GM18505 (cell line): ENCODE results near the gene COBLL1.

Experiments
- ATAC-seq: cut with Tn5 transposase; IDR thresholded peaks from one replicate; pipeline ENCODE4 v1.9.1; 2021; ENCODE audit not compliant: unreplicated experiment
- POLR2A ChIP-seq: IDR thresholded peaks from 4 replicates; pipeline ENCODE4 v1.6.1; 2011; ENCODE audit warnings: borderline replicate concordance; ENCODE audit not compliant: insufficient read depth, insufficient read length; ENCODE audit errors: extremely low read depth

Gene COBLL1

DNA sequence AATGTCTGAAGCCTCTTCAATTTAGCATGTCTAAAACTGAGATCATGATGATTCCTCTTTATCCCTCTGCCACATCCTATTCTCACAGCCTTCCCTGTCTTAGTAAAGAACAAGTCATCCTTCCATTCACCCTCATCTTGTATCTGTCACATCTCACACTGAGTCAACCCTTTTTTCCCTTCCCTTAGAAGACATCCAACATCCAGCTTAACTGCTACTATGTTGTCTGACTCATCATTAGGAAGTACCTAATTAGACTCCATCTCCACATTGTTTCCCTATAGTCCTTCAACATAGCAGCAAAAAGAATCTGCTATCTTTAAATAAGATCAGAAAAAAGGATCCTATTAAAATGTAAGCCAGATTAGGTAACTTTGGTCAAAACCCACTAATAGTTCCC is 135.1 kb downstream of the COBLL1 start:
- ATAC-seq, result no peak
- no peak for TF ChIP-seq POLR2A

DNA sequence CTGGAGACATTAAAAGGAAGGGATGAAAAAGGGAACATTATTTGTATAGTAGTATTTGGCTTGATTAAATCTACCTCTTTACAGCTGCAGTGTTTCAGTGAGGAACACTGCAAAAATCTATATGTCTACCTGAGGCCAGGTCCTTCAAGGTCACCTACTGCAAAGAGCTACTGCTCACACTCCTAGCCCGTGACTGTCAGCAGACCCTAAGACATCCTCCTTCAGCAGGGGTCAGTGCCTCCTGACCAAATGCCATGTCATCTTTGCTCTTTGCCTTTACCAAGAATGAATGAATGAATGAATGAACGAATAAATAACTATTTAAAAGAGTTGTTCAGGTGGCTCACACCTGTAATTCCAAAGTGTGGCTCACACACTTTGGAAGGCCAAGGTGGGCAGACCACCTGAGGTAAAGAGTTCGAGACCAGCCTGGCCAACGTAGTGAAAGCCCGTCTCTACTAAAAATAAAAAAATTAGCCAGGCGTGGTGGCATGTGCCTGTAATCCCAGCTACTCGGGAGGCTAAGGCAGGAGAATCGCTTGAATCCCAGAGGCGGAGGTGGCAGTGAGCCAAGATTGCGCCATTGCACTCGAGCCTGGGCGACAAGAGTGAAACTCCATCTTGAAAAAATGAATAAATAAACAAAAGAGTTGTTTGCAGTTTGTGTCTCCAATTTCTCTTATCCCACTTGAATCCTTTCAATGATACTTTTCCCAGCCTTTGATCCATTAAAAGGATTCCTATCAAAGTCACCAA is 136.0 kb downstream of the COBLL1 start:
- no peak for ATAC-seq

DNA sequence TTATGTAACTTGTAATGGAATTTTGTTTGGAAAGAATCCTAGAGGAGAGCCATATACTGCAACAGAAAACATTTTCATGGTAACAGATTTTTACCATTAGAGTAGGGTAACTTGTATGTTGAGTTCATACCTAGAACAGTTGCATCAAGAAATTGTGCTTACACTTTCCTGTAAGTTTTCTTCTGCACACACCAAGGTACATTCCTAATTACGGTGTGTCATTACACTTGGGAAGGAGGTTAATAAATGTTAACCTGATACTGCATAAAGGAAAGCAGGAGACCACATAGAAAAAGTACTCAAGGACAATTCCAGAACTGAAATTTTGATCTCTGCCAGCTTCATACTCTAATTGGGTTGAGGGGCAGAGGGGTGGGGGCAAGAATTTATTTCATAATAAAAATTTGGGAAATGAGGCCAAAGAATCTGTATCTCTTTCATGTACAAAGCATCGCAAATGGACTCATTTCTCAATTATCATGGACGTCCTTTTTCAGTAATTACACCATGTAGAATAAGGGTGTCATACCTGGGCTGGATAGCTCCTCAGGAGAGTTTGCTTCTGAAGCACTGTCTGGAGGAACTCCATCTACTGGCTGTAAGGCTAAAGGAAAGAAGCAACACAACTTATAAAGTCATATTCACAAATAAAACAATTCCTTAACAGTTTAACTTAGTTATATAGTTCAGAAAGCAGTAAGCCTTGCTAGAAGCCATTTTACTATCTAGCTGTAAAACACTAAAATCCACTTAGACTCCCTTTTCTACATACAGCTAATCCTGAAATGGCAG is 137.5 kb downstream of the COBLL1 start:
- no peak for ATAC-seq
- no peak for TF ChIP-seq POLR2A

More for the DNA sequence above, 136.0 kb downstream of the COBLL1 start:
- TF ChIP-seq POLR2A, result no peak

DNA sequence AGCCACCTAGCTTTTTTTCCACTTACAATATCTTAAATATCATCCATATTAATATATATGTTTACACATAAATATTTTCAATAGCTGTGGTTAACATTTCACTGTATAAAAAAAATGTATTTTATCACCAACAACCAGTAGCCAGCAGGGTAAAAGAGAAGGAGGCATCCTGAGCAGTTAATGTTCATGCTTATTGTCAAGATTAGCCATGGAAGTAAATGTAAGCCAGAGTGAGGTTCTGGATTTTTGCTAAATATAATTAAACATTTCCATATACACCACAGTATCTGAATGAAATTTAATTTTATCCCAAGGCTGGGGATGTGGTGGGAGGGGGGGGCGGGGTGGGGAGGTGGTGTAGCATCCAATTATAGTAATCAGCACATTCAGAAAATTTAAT is 140.1 kb downstream of the COBLL1 start:
- no peak for ATAC-seq
- no peak for TF ChIP-seq POLR2A

DNA sequence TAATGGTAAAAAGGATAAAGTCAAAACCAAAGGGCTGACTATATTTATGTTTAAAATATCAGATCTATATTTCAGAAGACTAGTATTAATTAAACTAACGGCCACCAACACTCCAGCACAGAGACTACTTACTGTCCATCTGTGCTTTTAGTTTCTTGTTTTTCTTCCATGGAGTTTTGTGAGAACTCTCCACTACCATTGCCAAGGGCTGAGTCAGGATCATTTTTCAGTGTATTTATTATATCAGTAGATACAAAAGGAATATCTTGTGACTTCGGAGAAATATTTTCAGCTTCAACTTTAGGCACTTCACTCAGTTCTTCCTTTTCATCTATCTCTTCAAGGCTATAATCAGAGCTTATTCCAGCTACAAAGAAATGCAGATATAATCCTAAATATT is 141.2 kb downstream of the COBLL1 start:
- no peak for TF ChIP-seq POLR2A
- no peak for ATAC-seq

DNA sequence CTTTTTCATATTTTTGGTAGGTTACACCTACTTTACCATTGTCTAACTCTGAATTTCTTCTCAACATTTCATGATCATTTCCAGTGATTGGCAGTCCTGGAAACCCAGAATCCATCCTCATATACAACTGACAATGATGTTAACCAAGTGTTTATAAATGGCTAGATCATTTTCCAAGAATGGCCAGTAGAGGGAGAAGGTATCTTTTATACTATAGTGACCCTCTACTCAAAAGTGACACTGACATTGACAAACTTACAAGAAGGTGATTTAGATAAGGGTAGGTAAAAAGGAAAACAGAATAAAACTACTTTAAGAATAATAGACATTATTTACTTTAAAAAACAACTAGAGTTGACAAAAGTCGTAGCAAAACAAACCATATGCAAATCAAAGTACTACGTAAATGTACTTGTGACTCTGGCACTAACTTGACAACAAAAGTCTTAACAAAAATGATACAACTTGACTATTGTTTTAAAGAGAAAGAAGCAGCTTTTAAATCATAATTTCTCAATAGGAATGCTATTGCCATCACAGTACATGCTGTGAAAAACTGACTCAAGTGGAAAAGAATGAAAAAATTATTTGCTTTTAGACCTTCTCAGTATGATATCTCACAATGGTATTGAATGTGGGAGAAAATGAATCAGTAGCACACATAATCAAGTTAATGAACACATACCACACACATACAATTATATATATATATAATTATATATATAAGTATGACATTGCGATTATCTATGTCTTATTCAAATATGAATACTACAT is 143.7 kb downstream of the COBLL1 start:
- no peak for TF ChIP-seq POLR2A
- ATAC-seq, result no peak

DNA sequence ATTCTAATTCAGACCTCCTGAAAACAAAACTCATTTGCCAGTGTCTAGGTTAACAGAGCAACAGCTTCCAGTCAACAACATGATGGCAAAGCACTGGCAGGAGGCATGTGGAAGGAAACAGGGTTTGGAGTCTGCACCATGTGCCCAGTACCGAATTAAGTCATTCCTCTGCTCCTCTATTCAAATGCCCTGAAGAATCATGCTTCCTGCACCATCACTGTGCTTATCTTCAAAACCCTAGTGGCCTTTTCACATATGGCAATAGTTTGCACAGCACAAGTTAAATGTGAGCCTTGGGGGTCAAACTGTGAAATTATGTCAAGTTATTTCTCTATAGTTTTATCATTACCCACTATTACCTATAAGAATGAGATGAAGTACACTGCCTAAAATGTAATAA is 145.0 kb downstream of the COBLL1 start:
- ATAC-seq, result no peak
- no peak for TF ChIP-seq POLR2A

DNA sequence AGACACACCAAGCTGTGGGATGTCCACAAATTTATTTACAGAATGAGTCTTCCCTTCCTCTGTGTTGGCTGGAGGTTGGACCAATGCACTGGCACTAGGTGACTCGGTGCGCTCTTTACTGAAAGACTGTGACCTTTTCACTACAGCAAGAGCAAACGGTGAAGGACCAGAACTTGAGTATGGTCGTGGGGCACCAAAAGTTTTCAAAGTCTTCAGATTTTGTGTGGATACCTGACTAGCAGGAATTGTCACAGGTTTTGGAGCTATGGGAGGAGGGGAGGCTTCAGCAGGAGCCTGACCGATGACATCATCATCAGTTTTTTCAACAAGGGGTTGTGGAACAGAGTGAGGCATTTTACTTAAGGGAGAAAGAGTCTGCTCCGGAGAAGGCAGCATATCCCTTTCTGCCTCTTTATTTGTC is 147.3 kb downstream of the COBLL1 start:
- no peak for TF ChIP-seq POLR2A
- ATAC-seq, result no peak

DNA sequence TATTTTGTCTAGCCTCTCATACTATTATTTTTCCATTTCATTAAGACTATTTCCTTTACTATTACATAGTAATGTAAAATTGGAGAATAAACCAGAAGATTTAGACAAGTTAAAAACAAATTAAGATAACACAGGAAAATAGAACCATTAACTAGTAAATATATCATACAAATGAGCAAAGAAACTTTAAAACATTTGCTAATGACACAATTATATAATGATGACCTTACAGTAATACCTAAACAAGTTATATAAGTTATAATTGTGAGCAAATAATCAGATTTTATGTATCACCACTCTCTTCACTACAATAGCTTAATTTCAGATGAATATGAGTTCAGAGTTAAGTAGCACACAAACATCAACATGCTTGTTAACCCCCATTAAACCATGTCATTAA is 147.8 kb downstream of the COBLL1 start:
- no peak for ATAC-seq
- no peak for TF ChIP-seq POLR2A

DNA sequence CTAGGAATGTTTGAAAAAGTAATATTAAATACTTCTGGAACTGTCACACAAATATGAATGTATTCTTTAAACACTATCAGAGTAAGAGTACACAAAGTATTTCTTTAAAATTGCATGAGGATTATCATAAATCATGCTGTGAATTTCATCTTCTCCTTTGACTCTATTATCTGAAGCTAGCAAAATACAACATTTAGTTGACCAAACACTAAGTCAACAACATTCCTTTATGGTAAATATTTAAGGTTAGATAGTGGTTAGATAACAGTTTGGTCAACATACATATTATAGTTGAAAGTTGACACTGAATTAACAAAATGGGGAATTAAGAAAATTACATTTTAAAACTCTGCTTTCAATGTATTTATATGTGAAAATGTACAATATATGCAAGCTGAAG is 148.2 kb downstream of the COBLL1 start:
- TF ChIP-seq POLR2A, result no peak
- no peak for ATAC-seq

DNA sequence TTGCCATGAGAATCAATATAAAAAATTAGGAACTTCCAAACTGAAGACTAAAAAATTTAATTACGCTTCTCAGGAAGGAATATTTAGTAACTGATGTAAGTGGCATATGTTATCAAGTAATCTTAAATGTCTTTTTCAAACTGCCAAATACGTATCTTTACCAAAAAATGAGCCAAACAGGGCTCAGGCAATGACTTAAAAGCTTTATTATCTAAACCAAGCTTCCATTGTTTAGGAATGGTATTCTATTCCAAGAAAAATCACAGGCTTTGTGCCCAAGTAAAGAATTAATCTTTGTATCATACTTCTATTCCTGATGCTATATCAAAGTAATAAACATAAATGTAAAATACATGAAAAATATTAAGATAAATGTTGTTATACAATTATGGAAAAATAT is 148.7 kb downstream of the COBLL1 start:
- ATAC-seq, result no peak
- no peak for TF ChIP-seq POLR2A

DNA sequence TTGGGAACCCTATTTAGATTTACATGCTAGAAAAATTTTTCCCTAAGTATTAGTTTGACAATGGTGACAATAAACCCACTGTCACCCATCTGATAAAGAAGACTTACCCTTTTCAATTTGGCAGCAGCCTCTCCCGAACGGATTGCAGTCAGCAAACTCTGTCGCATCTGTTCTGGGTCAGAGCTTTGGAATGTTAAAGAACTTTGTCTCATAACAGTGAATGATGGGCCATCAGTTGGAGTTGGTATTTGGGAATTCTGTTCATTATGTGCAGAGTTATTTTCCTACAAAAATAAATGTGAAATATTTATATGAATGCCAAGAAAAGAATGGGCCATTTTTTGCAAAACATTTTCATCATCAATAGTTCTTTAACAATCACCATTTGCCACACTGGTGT is 149.5 kb downstream of the COBLL1 start:
- no peak for ATAC-seq

DNA sequence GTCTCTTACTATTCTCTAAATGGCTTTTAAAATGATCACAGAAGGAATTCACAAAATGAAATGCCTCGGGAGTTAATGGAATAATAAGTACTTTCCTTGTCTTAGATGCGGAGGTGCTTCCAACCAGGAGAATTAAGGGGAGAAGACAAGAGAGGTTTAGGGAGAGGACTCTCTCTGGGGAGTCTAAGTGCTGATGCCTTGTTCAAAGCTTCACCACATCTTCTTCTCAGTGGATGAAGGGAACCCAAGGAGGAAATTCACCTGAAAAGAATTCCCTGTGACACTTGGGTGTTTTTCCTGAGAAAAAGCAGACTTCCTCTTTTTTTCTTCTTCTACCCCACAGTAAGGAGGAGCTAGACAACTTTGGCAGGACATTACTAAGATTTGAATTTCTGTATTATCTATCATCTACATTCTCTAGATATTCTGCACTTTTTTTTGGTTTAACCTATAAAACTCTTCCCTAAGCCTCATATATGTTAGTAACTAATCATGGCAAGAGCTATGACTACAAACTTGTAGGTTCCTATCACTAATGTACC is 150.2 kb downstream of the COBLL1 start:
- ATAC-seq, result no peak
- no peak for TF ChIP-seq POLR2A

More for the DNA sequence above, 149.5 kb downstream of the COBLL1 start:
- no peak for TF ChIP-seq POLR2A
